ENCODE results near the gene TCTN1.
"Not testable (repeated sequence)": the region's sequence is repeated elsewhere in the genome, so short reads cannot be mapped to it uniquely, and the experiment has no call there.

TCTN1 gene

DNA sequence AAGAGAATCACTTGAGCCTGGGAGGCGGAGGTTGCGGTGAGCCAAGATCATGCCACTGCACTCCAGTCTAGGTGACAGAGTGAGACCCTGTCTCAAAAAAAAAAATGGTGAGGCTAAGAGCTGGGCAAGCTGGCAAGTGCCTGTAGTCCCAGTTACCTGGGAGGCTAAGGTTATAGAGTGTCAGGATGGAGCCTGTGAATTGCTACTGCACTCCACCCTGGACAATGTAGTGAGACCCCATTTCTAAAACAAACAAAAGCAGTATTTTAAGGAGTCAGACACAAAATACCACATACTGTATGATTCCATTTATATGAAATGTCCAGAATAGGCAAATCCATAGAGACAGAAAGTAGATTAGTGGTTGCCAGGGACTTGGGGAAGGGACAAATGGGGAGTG is 26.8 kb upstream of the TCTN1 start:
- not testable (repeated sequence) for DNase-seq

DNA sequence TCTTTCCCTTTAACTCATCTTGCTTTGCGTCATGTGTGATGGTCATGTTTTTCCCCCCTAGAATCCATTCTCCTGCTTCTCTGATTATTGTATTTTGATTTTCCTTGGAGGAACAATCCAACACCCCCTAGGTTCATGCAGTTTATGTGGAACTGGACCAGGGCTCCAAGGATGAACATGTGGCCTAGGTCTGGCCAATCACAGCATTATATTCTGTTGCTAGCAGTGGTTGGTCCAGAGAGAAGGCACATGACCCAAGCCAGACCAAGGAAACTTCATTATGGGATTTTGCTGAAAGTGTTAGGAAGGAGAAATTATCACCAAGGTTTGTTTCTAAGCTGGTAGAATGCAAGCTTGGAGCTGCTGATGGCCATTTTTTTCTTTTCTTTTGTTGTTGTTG is 23.9 kb upstream of the TCTN1 start:
- DNase-seq: no peak

DNA sequence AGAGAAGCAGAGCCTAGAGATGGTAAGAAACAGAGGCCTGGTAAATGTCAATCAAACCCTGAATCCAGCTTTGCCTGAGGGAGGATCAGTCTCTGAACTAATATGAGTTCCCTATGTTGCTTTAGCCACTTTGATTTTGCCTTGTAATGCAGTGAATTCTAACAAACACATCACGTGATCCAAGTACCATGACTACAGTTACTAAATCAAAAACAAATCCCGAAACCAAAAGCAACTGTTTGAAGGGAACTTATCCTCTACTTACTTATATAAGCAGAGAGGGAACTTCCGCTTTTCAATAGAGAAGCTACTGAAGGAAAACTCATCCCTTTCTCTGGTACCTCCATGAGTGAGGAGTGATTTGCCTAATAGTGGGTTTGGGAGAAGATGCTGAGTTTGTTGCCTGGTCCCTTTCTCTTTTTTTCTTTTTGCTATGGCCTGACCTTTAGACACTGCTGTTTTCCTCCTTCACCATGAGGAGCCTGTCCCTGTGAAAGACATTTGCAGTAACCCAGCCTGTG is 23.1 kb upstream of the TCTN1 start:
- DNase-seq: no peak

DNA sequence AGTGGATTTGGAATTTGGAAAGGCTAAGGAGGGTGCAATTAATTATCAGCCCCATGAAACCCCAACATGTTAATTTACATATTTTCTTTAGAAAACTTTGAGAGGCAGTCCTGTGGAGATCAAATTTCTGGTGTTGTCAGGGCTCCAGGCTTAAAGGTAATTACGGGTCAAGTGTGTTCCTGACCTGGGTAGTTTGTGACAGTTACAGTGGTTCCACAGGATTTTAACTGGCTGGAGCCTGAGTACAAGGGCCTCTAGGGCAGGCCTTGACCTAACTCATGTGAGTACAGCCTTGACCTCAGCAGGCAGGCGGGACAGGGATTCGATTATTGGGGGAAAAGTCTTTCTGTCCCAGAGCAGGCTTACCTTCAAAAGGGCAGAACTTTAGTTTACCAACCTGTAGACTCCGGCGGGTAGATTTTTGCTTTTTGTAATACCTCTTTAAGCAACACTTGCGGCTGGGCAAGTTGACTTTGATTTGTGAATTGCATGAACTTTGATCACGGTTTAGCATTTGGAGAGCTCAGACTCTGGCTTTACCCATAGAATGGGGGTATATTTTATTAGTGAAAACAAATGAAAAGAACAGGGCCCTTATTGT is 22.4 kb upstream of the TCTN1 start:
- no peak for DNase-seq

DNA sequence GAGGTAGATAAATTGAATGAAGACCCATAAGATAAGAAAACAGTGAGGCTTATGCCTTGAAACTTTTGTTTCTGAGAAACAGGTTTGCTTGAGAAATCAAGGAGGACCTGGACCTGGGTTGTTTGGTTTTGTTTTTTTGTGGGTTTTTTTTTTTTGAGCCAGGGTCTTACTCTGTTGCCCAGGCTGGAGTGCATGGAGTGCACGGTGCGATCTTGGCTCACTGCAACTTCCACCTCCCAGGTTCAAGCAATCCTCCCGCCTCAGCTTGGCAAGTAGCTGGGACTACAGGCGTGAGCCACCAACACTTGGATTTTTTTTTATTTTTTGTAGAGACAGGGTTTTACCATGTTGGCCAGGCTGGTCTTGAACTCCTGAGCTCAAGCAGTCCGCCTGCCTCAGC is 21.9 kb upstream of the TCTN1 start:
- DNase-seq: no peak

DNA sequence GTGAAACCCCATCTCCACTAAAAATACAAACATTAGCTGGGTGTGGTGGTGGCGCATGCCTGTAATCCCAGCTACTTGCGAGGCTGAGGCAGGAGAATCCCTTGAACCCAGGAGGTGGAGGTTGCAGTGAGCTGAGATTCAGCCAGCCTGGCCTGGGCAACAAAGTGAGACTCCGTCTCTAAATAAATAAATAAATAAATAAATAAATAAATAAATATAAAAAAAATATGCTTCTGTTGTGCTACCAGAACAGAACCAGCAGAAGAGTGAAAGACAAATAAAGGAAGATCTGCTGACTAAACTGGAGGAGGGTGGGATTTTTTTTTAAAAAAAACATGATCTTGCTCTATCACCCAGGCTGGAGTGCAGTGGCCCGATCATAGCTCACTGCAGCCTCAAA is 21.0 kb upstream of the TCTN1 start:
- not testable (repeated sequence) for DNase-seq

DNA sequence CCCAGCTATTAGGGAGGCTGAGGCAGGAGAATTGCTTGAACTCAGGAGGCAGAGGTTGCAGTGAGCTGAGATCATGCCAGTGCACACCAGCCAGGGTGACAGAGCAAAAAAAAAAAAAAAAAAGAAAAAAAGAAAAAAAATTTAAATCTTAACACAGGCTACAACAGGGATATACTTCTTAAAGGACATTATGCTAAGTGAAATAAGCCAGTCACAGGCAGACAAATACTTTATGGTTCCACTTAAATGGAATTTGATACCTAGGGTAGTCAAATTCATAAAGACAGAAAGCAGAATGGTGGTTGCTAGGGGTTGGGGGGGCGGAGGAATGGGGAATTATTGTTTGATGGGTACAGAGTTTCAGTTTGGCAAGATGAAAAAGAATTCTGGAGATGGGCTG is 16.0 kb upstream of the TCTN1 start:
- DNase-seq: no peak

DNA sequence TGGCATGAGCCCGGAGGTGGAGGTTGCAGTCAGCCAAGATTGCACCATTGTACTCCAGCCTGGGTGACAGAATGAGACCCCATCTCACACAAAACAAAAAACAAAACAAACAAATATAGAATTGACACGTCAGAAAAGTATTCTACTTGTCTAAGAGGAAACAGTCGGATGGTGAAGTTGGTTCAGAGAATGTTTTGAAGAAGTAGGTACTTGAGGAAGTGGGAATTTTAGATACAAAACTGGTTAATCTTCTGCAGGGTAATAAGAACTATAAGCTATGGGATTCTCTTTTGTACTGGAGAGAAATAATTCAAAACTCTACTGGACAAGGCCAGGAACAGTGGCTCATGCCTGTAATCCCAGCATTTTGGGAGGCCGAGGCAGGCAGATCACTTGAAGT is 14.6 kb upstream of the TCTN1 start:
- DNase-seq: no peak

DNA sequence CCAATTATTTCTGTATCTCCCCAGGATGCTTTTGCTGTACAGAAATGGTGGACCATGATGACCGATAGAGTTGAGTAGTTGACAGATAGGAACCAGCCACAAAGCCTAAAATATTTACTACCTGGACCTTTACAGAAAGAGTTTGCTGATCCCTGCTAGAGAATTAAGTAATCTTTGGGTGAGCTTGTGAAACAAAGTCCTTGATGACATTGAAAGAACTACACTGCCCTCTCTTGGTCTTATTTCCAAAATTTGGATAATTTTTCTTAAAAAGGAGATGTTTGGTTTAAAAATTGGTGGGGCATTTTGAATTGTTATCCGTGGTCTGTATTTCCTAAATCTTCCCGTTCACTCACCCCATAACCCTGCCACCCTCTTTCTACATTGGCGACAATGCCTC is 13.7 kb upstream of the TCTN1 start:
- peak; percentile 5 for DNase-seq

DNA sequence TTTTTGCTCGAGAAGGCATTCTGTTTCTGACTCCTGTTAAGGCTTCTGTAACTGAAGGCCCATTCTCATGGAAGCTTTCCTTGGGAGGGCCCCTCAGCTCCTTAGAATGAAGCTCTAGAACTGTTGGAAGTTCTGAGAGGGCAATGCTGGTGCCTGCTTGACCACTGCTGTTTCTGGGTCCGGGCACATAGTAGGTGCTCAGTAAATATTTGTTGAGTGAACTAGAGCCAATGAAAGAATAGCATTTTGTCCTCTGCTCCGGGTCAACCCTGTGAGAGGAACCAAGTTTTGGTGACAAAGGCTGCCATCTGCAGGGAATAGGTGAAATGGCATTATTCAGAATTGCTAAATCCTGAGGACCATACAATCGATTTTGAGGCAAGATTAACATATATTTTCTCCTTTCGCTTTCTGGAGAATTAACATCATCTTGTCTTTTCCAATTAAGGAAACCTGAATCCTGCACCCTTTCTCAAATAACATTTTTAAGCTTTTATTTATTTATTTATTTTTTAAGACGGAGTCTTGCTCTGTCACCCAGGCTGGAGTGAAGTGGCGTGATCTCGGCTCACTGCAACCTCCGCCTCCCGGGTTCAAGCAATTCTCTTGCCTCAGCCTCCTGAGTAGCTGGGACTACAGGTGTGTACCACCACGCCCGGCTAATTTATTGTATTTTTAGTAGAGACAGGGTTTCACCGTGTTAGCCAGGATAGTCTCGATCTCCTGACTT is 11.7 kb upstream of the TCTN1 start:
- DNase-seq: not testable (repeated sequence)

DNA sequence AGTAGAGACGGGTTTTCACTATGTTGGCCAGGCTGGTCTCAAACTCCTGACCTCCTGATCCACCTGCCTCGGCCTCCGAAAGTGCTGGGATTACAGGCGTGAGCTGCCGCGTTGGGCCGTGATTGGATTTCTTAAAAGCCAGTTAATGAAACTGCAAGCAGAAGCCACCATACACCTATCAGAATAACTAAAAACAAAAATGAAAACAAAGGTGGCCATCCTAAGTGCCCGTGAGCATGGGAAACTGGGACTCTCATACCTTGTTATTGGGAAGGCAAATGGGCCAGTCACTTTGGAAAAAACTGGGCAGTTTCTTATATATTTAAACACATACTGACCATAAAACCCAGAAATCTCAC is 7.7 kb upstream of the TCTN1 start:
- no peak for DNase-seq

DNA sequence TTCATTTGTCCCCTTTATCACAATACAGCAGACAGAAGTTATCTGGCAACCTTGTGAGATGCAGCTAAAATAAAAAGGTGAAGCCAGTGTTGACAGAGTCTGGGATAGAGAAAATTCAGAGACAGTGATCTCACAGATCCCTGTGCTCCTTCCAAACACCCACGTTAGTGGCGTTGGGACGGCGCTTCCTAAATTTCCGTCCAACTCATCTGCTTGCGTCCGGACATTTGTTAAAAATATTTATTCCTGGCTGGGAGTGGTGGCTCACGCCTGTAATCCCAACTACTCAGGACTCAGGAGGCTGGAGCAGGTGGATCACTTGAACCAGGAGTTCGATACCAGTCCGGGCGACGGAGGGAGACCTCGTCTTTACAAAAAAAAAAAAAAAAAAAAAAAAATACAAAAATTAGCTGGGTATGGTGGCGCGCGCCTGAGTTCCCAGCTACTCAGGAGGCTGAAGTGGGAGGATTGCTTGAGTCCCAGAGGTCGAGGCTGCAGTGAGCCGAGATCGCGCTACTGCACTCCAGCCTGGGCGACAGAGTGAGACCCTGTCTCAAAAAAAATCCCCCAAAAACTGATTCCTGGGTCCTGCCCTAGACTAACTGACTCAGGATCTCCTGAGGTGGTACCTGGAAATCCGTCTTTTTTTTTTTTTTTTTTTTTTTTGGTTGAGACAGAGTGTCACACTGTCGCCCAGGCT is 708 bp upstream of the TCTN1 start:
- no peak for DNase-seq

DNA sequence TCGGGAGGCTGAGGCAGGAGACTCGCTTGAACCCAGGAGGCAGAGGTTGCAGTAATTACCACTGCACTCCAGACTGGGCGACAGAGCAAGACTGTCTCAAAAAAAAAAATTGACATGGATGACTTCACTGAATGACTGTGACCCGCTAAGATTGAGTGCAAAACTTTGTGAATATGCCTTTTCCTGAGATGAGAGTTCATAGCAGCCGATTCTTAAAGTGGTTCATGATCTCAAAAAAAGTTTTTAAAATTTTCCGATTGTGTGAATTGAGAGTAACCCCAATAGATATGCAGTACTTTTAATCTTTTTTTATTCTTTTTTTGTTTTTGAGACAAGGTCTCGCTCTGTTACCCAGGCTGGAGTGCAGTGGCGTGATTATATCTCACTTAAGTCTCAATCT is 1.2 kb downstream of the TCTN1 start:
- DNase-seq: no peak

DNA sequence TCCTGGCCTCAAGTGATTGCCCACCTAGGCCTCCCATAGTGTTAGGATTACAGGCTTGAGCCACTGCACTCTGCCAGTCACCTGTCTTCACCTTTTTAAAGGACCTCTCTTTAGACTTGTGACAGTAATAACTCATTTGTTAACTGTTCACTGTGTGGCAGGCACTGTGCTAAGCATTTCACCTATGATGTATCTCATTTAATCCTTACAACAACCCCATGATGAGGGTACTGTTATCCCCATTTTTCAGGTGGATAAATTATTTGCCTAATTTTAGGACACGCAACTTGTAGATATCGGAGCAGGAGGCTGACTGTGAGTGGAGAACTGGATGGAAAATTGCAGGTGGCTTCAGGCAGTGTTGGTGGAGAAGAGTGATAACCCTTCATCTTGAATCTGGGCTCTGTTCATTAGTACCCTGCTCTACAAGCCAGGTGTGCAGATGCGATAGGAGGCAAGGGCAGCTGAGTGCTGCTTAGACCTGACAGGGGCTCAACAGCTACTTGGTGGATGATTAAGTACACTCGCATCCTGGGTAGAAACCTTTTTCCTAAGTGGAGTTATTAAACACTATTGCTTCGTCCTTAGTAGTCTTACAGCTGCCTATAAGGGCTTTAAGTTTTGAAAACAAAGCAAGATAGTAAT is 2.7 kb downstream of the TCTN1 start:
- DNase-seq: no peak

DNA sequence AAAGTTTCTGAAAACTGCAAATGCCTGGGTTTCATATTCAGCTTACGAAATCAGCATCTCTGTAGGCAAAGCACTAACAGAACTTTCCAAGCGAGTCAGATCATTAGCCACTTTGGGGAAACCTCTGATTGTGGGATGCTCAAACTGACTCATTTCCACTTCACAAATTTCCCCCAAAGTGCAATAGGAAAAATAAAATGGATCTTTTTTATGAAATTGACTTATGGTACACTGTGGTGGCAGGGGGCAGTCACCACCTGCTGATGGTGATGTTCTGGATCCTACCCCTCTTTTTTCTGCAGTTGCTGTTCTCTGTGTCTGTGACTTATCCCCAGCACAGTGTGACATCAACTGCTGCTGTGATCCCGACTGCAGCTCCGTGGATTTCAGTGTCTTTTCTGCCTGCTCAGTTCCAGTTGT is 5.6 kb downstream of the TCTN1 start:
- no peak for DNase-seq

DNA sequence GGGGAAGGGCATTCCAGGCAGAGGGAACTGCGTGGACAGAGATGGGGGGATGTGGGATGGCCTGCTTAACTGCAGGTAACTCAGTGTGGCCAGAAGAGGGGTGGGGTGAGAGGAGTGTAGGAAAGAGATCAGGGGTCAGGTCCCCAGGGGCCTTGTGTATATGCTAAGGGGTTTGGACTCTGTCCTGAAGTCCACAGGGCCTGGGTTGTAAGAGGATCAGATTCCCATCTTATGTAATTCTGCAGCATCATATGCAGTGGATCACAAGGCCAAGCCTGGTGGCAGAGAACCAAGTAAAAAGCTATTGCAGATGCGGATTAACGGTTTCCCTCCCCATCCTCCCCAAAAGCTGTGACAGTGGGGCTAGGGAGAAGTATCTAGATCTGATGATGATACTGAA is 8.7 kb downstream of the TCTN1 start:
- no peak for DNase-seq

DNA sequence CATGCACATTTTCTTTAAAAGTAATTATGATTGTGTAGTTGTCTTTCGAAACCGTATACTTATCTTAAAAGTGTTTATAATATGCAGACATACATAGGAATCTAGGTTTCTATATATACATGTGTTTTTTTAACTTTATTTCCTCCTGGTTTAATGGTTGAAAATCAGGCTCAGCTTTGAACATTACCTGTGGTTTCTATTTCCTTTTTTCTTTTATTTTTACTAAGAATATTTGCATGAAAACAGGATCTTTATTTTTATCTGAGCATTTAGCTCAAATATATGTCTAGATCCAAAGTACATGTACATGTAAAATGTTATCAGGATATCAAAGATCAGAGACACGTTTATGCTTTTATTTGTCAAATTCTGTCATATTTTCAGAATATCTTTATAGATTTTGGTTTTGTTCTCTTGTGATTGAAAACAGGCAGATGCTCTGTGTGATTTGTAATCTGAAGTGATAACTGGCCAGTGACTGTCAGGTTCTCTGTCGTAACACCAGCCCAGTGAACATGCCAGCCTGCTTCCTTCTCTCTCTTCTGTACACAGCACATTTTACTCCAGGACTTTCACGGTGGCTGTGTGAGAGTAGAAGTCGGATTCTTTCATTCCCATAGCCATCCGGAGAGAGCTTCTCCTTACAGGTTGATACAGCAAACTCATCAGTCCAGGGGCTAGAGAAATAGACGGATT is 13.7 kb downstream of the TCTN1 start:
- DNase-seq: no peak

DNA sequence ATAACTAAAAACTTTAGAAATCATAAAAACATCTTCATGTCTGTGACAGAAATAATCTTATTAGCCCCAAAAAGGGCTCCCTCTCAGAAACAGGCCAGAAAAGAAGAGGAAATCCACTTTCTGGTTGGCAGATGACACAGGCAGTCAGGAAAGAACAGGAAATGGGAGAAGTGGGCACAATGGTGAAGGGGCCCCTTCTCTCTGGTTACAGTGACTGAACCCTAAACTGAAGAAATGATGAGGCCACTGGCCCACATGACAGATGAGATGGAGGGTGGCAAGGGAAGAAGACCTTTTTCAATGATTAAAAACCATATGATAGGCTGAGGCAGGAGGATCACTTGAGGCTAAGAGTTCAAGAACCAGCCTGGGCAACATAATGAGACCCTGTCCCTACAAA is 21.1 kb downstream of the TCTN1 start:
- no peak for DNase-seq

DNA sequence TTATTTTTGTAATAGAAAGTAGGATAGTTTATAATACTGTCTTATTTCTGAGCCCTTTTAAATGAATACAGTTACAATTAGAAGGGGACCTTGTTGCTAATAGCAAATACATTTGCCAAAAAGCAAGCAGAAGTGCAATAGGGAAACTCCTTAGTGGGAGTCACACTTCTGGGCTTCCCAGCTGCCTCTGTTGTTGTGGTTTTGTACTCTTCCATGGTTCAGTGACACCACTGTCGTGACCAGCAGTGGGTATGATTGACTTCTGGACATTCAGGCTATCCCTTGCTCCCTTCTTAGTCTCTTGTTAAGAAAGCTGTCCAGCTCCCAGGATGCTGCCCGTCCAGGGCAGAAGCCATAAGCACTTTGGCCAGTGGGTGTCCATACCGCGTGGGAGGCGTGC is 22.6 kb downstream of the TCTN1 start:
- DNase-seq: no peak

DNA sequence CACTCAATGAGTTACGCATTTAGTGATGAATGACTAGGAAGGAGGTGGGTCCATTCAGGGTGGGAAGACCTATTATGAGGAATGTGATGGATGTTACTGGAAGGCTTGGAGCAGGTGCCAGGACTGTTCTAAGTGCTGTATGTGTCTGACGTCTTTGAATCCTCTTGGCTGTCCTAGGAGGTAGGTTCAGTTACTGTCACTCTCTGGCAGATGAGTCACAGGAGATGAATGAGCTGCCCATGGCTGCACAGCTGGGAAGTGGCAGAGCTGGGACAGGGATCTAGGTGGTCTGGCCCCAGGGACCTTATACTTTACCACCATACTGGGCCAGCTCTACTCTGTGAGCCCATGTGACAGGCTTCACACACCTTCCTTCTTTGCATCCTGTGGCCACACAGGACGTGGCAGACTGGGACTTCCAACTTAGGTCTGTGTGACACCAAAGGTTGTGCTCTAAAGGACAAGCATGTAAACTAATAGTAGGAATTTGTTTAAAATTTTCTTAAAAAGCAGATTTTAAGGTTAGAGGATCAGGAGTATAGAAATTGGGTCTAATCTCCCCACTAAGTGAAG is 24.0 kb downstream of the TCTN1 start:
- no peak for DNase-seq

DNA sequence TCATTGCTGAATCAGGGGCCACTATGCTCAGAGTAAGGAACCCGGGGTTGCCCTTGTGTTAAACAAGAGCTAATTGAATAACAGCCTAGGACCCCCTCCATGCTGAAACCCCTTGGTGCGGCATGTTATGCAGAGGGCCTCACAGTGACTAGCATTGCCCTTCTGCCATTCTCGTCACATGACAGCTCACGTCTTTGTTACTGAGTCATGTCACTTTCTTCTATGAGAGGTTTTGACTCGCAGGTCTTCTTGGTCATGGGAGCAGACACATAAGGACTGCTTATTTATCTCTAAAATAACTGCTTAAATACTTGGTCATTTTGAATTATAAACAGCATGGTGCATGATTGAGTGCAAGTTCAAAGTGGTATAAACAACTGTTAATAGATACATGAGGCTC is 24.9 kb downstream of the TCTN1 start:
- no peak for DNase-seq

DNA sequence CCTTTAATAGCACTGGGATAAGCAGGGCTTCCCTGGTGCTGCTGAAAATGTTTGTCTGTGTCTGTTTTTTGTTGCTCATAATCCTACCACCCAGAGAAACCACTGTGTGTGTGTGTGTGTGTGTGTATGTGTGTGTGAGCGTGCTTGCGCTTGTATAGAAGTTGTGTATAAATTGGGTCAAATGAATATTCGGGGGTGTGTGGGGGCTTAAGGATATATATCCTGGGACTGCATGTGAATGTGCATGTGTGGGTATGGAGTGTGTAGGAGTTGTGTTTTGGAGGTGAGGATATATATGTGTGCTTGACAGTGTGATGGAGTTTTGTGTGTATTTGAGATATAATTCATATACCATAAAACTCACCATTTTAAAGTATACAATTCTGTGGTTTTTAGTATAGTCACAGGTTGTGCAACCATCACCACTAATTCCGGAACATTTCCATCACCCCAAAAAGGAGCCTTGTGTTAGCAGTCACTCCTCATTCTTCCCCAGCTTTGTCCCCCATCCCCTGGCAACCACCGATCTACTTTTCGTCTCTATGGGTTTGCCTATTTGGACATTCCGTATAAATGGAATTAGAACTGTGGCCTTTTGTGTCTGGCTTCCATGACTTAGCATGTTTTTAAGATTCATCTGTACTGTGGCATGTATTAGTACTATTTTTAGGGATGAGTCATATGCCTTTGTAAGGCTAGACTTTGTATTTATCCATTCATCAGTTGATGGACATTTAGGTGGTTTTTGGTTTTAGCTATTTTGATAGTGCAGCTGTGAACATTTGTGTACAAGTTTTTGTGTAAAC is 25.6 kb downstream of the TCTN1 start:
- DNase-seq: no peak
